Stomach (tissue), 9 donors: Measurements from ENCODE around the gene MIOX. TPM values are rescaled to one million over a fixed set of nuclear protein-coding genes. Genes with fewer than 3 reads are reported as not detected.

Experiments used
- DNase-seq, 2 donors: peaks; one replicate each; pipeline versions ENCODE4 v3.0.0 to v3.0.0-alpha.2; 2013 to 2019
- H3K27ac ChIP-seq, 5 donors: fragments of 200-600 bp in 4 of 5; sonication (generic) in 4 of 5; one replicate each; pipeline ENCODE4 v1.5.1; 2013 to 2019; ENCODE audit warnings: mild to moderate bottlenecking in 1 of 5, moderate library complexity in 1 of 5
- H3K27me3 ChIP-seq, 3 donors: fragments of 200-600 bp; sonication (generic); one replicate each; pipeline ENCODE4 v1.5.1; 2017 to 2019; ENCODE audit warnings: mixed run types in 1 of 3
- H3K36me3 ChIP-seq, 4 donors: fragments of 200-600 bp; sonication (generic); 1 replicate in 3 of 4; 2 replicates in 1 of 4; pipeline ENCODE4 v1.5.1; 2016 to 2019
- H3K4me1 ChIP-seq, 4 donors: fragments of 200-600 bp; sonication (generic); one replicate each; pipeline ENCODE4 v1.5.1; 2016 to 2019
- H3K4me3 ChIP-seq, 4 donors: fragments of 200-600 bp; sonication (generic) in 3 of 4; one replicate each; pipeline ENCODE4 v1.5.1; 2016 to 2019; ENCODE audit warnings: mild to moderate bottlenecking in 1 of 4
- H3K9me3 ChIP-seq, 4 donors: fragments of 200-600 bp; sonication (generic); one replicate each; pipeline ENCODE4 v1.5.1; 2016 to 2019
- CTCF ChIP-seq, 7 experiments: fragments of 450-650 bp in 4 of 7; fragments of 200-600 bp in 3 of 7; sonication (generic) in 3 of 7; IDR thresholded peaks; one replicate each; pipeline ENCODE4 v1.5.1; 2016 to 2019; ENCODE audit warnings: antibody characterized with exemption in 7 of 7, control low read depth in 2 of 7, mild to moderate bottlenecking in 1 of 7
- EP300 ChIP-seq: sonication (generic); formaldehyde crosslinking; IDR thresholded peaks from one replicate; pipeline ENCODE4 v1.6.1; 2017; ENCODE audit warnings: antibody characterized with exemption
- POLR2A ChIP-seq, 4 donors: fragments of 450-650 bp; IDR thresholded peaks; one replicate each; pipeline ENCODE4 v1.6.1; 2016; ENCODE audit warnings: antibody characterized with exemption in 4 of 4, control low read depth in 2 of 4, mild to moderate bottlenecking in 1 of 4, moderate library complexity in 1 of 4
- POLR2AphosphoS5 ChIP-seq, 3 donors: sonication (generic); formaldehyde crosslinking; IDR thresholded peaks; one replicate each; pipeline ENCODE4 v1.6.1; 2016; ENCODE audit warnings: antibody characterized with exemption in 3 of 3
- WGBS, 5 donors: extraction: QIAGEN DNeasy Blood & Tissue Kit in 3 of 5; methylation state at CpG; one replicate each; pipeline versions ENCODE4 v1.1.5 to v1.1.7; 2013 to 2018; 5-methylcytosine and 5-hydroxymethylcytosine counted together
- intact Hi-C: fragments of 100-400 bp; cut with DNase I; formaldehyde crosslinking; loops from one replicate; pipeline ENCODE4 v1.15.1; 2023; ENCODE audit warnings: low total_unique reads
- polyA plus RNA-seq, 3 donors: library from polyadenylated mRNA; stranded (reverse); fragments of 200-250 nt; gene quantifications; one replicate each; pipeline ENCODE4 v1.2.3, GENCODE V29; 2013
- total RNA-seq, 5 donors: library from RNA; depleted of rRNA; stranded (reverse); fragments of >200 nt; gene quantifications; one replicate each; pipeline versions ENCODE4 v1.1.0 to v1.2.3, GENCODE V29; 2014 to 2016
- donor health status: healthy with polysubstance abuse.
- donor health status: Bipolar disorder and iron deficiency.
- donor health status: healthy.

Gene MIOX
- total and polyA plus RNA-seq, 8 donors = 0.40 TPM; not detected in 7

GRCh38 chr22:50502096-50502495 lies 15.4 kb downstream of the MIOX start:
- Histone ChIP-seq H3K4me1 (peaks cover 11 to 33% (median 26%) of the 10 kb centered on the region in 4 donors), H3K9me3 (no peaks in the 10 kb centered on the region), H3K27ac (no peak overlapping the region), H3K36me3 (peaks cover 27 to 40% (median 39%) of the 10 kb centered on the region in 4 donors), H3K4me3 (no peak overlapping the region), H3K27me3 (peaks cover 0 to 3% (median 0%) of the 10 kb centered on the region in 3 donors)
- TF ChIP-seq POLR2AphosphoS5 (IDR thresholded peaks at IDR 0.05) = no peak
- TF ChIP-seq EP300 = no peak
- no peak for TF ChIP-seq POLR2A (IDR thresholded peaks at IDR 0.05)
- TF ChIP-seq CTCF (IDR thresholded peaks at IDR 0.05) = no peak
- 78 to 93% (median 80%) methylated on average over 6 of the region's 6 CpGs for WGBS, 5 donors
- DNase-seq = no peak
- intact Hi-C loops = loop anchor here (10.0 kb wide), 1 partner anchor 247 kb away; the partner anchor contains the start of gene HDAC10

- TF ChIP-seq POLR2AphosphoS5 (IDR thresholded peaks at IDR 0.05) = no peak
- no peak for TF ChIP-seq POLR2A (IDR thresholded peaks at IDR 0.05)
- no peak for TF ChIP-seq EP300
- TF ChIP-seq CTCF (IDR thresholded peaks at IDR 0.05) = no peak
- Histone ChIP-seq H3K36me3 (peaks cover 27 to 40% (median 39%) of the 10 kb centered on the region in 4 donors), H3K4me1 (peaks cover 11 to 35% (median 26%) of the 10 kb centered on the region in 4 donors), H3K9me3 (no peaks in the 10 kb centered on the region), H3K27ac (no peak overlapping the region), H3K4me3 (no peak overlapping the region), H3K27me3 (peaks cover 0 to 1% (median 0%) of the 10 kb centered on the region in 3 donors)
- peak in 1 of 2 donors; percentile 9 for DNase-seq
- intact Hi-C loops = loop anchor here (10.0 kb wide), 1 partner anchor 248 kb away; the partner anchor contains the start of gene HDAC10
- WGBS, 5 donors = 83 to 91% (median 88%) methylated on average over 19 to 24 of the region's 24 CpGs
These were observed 16.2 kb downstream of the MIOX start for GRCh38 chr22:50502628-50503474.

GRCh38 chr22:50503475-50504145 lies 17.0 kb downstream of the MIOX start:
- H3K9me3 ChIP-seq = no peaks in the 10 kb centered on the region
- H3K36me3 ChIP-seq = peaks cover 27 to 40% (median 39%) of the 10 kb centered on the region in 4 donors
- TF ChIP-seq CTCF (IDR thresholded peaks at IDR 0.05) (no peak), EP300 (no peak), POLR2AphosphoS5 (IDR thresholded peaks at IDR 0.05) (no peak), POLR2A (IDR thresholded peaks at IDR 0.05) (no peak)
- peaks cover 12 to 30% (median 26%) of the 10 kb centered on the region in 4 donors for H3K4me1 ChIP-seq
- 87 to 94% (median 88%) methylated on average over 11 to 24 of the region's 26 CpGs for WGBS, 5 donors
- H3K27me3 ChIP-seq = no peaks in the 10 kb centered on the region
- no peak overlapping the region for H3K4me3 ChIP-seq
- intact Hi-C loops = loop anchor here (10.0 kb wide), 1 partner anchor 249 kb away; the partner anchor contains the start of gene HDAC10
- peak in 1 of 2 donors; percentile 18 for DNase-seq
- no peak overlapping the region for H3K27ac ChIP-seq
